Tibial nerve (tissue), 3 donors: Measurements from ENCODE around the gene COL4A3.

Source experiments
- POLR2A ChIP-seq, 2 donors: fragments of 450-650 bp; IDR thresholded peaks; one replicate each; pipeline ENCODE4 v1.6.1; 2017; ENCODE audit warnings: antibody characterized with exemption in 2 of 2, mild to moderate bottlenecking in 2 of 2, moderate library complexity in 2 of 2
- TF ChIP-seq, protein P1 (sequence below), 5 experiments: fragments of 200-600 bp in 3 of 5; fragments of 450-650 bp in 2 of 5; sonication (generic) in 3 of 5; IDR thresholded peaks; one replicate each; pipeline ENCODE4 v1.5.1; 2016 to 2019; ENCODE audit warnings: antibody characterized with exemption in 5 of 5, mild to moderate bottlenecking in 3 of 5, moderate library complexity in 2 of 5

DNA sequence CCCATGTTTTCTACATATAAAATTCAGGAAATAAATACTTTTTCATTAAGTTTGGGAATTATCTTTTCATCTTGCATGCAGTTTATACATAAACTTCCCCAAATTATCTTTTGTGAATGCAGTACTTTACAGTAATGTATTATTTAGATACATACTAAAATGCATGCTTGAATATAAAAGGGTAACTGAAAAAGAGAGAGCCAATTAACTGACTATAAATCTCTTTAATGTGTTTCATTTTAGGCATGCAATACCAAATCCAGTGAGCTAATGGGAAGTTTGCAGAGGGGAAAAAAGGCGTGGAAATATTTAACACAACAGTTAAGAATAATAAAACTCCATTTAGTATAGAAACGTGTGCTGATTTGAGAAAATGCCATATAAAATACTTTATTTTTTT is 39.6 kb upstream of the COL4A3 start:
- TF ChIP-seq, protein P1, sequence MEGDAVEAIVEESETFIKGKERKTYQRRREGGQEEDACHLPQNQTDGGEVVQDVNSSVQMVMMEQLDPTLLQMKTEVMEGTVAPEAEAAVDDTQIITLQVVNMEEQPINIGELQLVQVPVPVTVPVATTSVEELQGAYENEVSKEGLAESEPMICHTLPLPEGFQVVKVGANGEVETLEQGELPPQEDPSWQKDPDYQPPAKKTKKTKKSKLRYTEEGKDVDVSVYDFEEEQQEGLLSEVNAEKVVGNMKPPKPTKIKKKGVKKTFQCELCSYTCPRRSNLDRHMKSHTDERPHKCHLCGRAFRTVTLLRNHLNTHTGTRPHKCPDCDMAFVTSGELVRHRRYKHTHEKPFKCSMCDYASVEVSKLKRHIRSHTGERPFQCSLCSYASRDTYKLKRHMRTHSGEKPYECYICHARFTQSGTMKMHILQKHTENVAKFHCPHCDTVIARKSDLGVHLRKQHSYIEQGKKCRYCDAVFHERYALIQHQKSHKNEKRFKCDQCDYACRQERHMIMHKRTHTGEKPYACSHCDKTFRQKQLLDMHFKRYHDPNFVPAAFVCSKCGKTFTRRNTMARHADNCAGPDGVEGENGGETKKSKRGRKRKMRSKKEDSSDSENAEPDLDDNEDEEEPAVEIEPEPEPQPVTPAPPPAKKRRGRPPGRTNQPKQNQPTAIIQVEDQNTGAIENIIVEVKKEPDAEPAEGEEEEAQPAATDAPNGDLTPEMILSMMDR (IDR thresholded peaks at IDR 0.05), result no peak
- no peak for TF ChIP-seq POLR2A (IDR thresholded peaks at IDR 0.05)
